WERI-Rb-1 (cell line): ENCODE data around the gene ZFYVE19.
A peak's percentile ranks its signal among the peaks of the same experiment; 100 is the strongest.

Source experiments
- DNase-seq: peaks from one replicate; pipeline ENCODE4 v3.0.0-alpha.2; 2020
- H3K27ac ChIP-seq: fragments of 250-450 bp; sonication (Bioruptor Pico); 2 replicates; pipeline ENCODE4 v1.5.1; 2020; ENCODE audit warnings: mild to moderate bottlenecking, moderate library complexity
- H3K27me3 ChIP-seq: fragments of 250-450 bp; sonication (Bioruptor Pico); 2 replicates; pipeline ENCODE4 v1.5.1; 2021; ENCODE audit warnings: mild to moderate bottlenecking, low read depth, moderate library complexity; ENCODE audit not compliant: insufficient read depth, severe bottlenecking
- H3K36me3 ChIP-seq: fragments of 250-450 bp; sonication (Bioruptor Pico); 2 replicates; pipeline ENCODE4 v1.5.1; 2020; ENCODE audit warnings: mild to moderate bottlenecking, moderate library complexity
- H3K4me3 ChIP-seq: 2 replicates; pipeline ENCODE4 v1.5.1; 2011; ENCODE audit warnings: low read depth, mild to moderate bottlenecking, control low read depth, low read length
- H3K9me3 ChIP-seq: fragments of 250-450 bp; sonication (Bioruptor Pico); 2 replicates; pipeline ENCODE4 v1.5.1; 2021; ENCODE audit warnings: mild to moderate bottlenecking, moderate library complexity; ENCODE audit not compliant: severe bottlenecking
- TF ChIP-seq, protein P1 (sequence below): IDR thresholded peaks from 2 replicates; pipeline ENCODE4 v1.5.1; 2011; ENCODE audit warnings: low read depth, mild to moderate bottlenecking, control low read depth, inconsistent platforms, low read length

ZFYVE19 gene

DNA sequence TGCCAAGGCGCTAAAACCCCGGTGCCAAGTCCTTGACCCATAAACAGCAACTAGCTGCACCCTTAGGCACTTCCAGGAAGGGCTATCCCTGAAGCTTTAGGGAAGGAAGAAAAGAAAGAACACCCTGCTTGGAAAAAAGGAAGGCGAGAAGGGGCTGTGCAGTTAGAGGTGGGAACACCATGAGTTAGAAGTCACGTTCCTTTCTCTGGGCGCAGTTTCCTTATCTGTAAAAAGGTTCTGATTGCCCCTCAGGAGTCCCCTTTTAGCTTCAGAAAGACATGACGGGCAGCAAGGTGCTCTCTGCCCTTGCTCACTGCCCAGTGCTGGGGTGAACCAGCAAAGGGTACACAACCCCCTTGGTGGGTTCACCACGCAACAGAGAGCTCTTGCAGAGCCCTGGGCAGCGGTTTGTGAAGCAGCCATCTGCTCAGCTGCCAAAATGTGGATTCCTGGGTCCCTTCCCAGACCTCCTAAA, 42.2 kb upstream of the ZFYVE19 start:
- Histone ChIP-seq H3K36me3 (peaks cover 15% of the 10 kb centered on the region), H3K27ac (peak overlapping the region; percentile 87), H3K9me3 (no peaks in the 10 kb centered on the region), H3K27me3 (no peaks in the 10 kb centered on the region), H3K4me3 (peak overlapping the region; percentile 68)
- TF ChIP-seq, protein P1, sequence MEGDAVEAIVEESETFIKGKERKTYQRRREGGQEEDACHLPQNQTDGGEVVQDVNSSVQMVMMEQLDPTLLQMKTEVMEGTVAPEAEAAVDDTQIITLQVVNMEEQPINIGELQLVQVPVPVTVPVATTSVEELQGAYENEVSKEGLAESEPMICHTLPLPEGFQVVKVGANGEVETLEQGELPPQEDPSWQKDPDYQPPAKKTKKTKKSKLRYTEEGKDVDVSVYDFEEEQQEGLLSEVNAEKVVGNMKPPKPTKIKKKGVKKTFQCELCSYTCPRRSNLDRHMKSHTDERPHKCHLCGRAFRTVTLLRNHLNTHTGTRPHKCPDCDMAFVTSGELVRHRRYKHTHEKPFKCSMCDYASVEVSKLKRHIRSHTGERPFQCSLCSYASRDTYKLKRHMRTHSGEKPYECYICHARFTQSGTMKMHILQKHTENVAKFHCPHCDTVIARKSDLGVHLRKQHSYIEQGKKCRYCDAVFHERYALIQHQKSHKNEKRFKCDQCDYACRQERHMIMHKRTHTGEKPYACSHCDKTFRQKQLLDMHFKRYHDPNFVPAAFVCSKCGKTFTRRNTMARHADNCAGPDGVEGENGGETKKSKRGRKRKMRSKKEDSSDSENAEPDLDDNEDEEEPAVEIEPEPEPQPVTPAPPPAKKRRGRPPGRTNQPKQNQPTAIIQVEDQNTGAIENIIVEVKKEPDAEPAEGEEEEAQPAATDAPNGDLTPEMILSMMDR, result no peak
- DNase-seq, result no peak

DNA sequence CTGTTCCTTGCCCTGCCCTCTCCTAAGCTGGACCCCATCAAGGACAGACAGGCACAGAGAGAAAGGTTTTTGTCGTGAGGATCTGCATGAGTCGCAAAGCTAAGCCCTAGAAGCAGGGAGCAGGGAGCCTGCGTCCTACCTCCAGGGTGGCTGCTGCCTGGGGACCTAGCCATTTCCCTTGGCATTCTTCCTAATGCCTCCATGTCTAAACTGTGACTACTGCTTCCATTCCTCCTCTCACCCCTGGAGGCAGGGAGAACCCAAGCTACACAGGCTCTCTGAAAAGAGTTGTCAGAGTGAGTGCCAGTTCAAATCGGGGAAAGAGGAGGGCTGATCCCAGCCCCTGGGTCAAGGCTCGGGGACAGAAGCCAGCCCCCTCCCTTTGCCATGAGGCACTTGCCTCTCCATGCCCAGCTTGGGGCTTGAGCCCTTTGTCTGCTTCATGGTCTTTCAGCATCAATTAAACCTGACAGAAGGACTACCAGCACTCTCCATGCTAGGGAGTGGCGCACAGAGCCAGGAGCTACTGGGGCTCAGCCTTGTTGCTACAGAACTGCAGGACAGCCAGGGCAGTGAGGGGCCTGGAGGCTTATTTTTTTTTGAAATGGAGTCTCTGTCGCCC, 40.6 kb upstream of the ZFYVE19 start:
- Histone ChIP-seq H3K9me3 (no peaks in the 10 kb centered on the region), H3K36me3 (peaks cover 15% of the 10 kb centered on the region), H3K4me3 (no peak overlapping the region), H3K27ac (peak overlapping the region; percentile 41), H3K27me3 (no peaks in the 10 kb centered on the region)
- no peak for DNase-seq
- TF ChIP-seq, protein P1, result no peak

DNA sequence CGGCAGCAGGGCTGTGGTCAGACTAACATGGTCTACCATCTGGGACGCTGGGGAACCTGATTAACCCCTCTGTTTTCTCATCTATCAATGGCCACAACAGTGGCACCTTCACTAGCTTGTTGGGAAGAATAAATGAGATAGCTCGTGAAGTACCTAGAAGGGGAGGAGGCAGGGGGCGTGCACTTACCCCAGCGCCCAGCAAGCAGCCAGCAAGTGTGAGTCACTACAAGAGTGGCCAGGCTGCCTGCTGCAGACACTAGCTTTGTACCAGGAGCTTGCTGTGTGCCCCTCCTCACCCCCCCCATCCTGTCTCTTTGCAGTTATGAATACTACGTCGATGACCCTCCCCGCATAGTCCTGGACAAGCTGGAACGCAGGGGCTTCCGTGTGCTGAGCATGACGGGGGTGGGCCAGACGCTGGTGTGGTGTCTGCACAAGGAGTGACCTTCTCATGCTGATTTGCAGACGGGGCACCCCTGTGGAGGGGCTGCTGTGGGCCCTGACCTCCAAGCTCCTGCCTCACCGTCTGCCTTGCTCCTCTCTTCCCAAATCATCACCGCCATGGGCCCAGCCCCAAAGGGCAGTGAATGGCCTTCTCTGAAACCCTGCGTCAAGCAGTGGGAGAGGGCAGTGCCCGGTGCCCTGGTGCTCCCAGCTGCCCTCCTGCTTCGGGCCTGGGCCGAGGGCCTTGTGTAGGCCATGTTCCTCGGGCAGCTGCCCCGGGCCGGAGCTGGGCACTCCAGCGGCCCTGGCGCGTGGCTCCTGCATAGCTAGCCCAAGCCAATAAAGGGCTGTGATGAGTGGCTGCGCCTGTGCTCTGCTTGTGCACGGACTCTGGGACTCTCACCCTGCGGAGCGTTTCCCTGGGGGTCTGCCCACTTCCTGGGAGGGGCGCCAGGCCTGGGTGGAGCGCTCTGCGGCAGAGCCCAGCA, 39.7 kb upstream of the ZFYVE19 start:
- Histone ChIP-seq H3K27me3 (no peaks in the 10 kb centered on the region), H3K9me3 (no peaks in the 10 kb centered on the region), H3K4me3 (no peak overlapping the region), H3K36me3 (peaks cover 15% of the 10 kb centered on the region), H3K27ac (peak overlapping the region; percentile 86)
- DNase-seq, result no peak
- TF ChIP-seq, protein P1, result no peak

DNA sequence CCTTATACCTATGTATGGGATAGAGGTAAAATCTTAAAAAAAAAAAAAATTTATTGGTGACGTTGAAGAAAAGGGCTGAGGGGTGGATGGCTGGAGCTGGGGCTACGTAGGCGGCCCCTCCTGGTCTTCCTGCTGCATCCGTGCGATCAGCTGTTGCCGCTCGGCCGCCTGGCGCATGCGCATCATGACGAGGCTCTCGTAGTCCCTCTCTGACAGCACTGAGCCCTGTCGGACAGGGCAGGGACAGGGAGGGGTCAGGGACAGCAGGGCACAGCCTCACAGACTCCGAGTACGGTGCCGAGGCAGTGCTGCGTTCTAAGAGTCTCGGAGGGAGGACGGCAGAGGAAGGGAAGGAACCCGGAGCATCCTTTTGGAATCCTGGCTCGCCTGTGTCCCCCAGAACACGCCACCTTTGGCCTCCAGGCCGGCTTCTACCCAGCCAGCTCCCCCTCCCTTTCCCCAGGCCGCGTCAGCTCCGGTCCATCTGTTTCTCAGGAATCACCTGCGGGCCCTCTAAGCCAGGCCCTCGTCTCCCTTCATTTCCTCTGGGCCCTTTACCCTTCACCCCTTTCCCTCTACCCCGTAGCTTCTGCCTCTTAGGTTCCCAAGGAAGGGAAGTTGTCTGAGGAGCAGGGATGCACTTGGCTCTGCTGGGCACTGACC, 38.9 kb upstream of the ZFYVE19 start:
- TF ChIP-seq, protein P1, result no peak
- Histone ChIP-seq H3K9me3 (no peaks in the 10 kb centered on the region), H3K27ac (peak overlapping the region; percentile 86), H3K36me3 (peaks cover 15% of the 10 kb centered on the region), H3K4me3 (no peak overlapping the region), H3K27me3 (no peaks in the 10 kb centered on the region)
- DNase-seq, result peak; percentile 66

DNA sequence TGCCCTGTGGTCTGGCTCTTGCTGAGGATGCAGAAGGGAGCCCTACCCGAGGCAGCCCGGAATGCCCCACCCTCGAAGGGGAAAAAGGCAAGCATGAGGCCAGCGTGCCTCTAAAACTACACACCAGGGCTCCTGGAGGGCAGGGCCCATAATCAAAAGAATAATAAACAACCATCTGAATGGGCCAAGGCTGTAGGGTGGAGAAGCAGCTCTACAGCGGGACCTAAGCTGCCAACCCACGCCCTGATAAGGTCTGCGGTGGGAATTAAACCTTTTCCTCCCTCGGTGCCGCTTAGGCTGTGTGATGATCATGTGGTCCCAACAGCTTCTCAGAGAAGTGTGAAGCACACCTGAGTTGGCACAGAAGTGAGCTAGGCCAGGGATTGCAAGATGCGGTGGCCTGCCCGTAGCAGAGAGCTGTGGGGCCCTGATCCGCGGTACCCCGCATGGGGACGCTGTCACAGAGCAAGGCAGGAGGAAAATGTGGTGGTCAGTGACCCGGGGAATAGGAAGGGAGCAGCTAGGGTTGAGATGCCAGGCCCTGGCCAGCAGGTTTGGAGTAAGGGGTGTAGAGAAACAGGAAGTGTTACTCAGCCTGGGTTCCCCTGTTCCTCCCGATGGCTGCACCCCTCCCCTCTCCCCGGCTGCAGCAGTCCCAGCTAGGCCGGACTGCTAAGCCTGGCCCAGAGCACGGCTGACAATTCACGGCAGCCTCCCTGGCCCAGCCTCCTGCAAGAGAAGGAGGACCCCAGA, 38.2 kb upstream of the ZFYVE19 start:
- Histone ChIP-seq H3K27me3 (no peaks in the 10 kb centered on the region), H3K4me3 (no peak overlapping the region), H3K36me3 (peaks cover 18% of the 10 kb centered on the region), H3K27ac (peak overlapping the region; percentile 86), H3K9me3 (no peaks in the 10 kb centered on the region)
- TF ChIP-seq, protein P1, result no peak
- DNase-seq, result no peak
